Activated T-helper 17 cell treated with anti-CD3 and anti-CD28 coated beads, Interleukin-2, amount 50 U/mL, for 72 hours (primary cell): ENCODE measurements around the gene OR8B2. TPM values are rescaled to one million over a fixed set of nuclear protein-coding genes. Genes with fewer than 3 reads are reported as not detected.
"Not testable (repeated sequence)": the region's sequence is repeated elsewhere in the genome, so short reads cannot be mapped to it uniquely, and the experiment has no call there.

Experiments used
- ATAC-seq: fragments of 150-1000 bp; cut with Tn5 transposase; replicated peaks from 2 replicates; pipeline ENCODE4 v1.10.0; 2021; ENCODE audit warnings: mild to moderate bottlenecking, moderate library complexity
- H3K27ac Mint-ChIP-seq: one replicate; pipeline ENCODE4 v1.8.0; 2022; ENCODE audit warnings: mixed read lengths
- H3K27me3 Mint-ChIP-seq: one replicate; pipeline ENCODE4 v1.8.0; 2022; ENCODE audit warnings: mixed read lengths
- H3K36me3 Mint-ChIP-seq: one replicate; pipeline ENCODE4 v1.8.0; 2022; ENCODE audit warnings: low read depth, mild to moderate bottlenecking, mixed read lengths
- H3K4me1 Mint-ChIP-seq: one replicate; pipeline ENCODE4 v1.8.0; 2022; ENCODE audit warnings: mixed read lengths
- H3K4me3 Mint-ChIP-seq: one replicate; pipeline ENCODE4 v1.8.0; 2022; ENCODE audit warnings: mild to moderate bottlenecking, mixed read lengths
- H3K9me3 Mint-ChIP-seq: one replicate; pipeline ENCODE4 v1.8.0; 2022; ENCODE audit warnings: mixed read lengths
- total RNA-seq, 2 donors: library from RNA; stranded (reverse); gene quantifications; one replicate each; pipeline ENCODE4 v1.2.3, GENCODE V29; 2022

OR8B2 gene
- not detected for total RNA-seq

GRCh38 chr11:124384399-124384798 is at the start of gene OR8B2:
Gene OR8B2 (minus strand): TSS chr11:124384499. CDS start chr11:124383343, 1,156 bp downstream.
- H3K9me3 Mint-ChIP-seq: no peaks in the 10 kb centered on the region
- H3K27ac Mint-ChIP-seq: no peak within 1 kb of the TSS
- H3K4me1 Mint-ChIP-seq: no peaks in the 10 kb centered on the region
- ATAC-seq: no peak
- H3K27me3 Mint-ChIP-seq: peaks cover 10% of the 10 kb centered on the region
- H3K4me3 Mint-ChIP-seq: no peak within 1 kb of the TSS
- no peaks in the 10 kb centered on the region for H3K36me3 Mint-ChIP-seq

DNA sequence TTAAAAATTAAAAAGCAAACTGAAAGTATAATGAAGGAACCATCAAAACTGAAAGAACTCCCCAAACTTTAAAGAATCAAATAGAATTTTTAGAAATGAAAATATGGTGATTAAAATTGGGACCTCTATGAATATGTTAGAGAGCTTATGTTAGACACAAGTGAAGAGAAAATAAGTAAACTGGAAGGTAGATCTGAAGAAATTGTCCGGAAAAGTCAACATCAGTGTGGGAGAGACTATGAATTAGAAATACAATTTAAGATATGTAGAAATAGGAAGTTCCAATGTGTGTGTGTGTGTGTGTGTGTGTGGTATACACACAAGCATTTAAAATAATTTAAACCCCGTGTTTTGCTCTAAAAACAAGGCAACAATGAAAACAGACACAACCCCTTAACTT is 45.3 kb upstream of the OR8B2 start:
- Mint-ChIP-seq H3K4me3 (no peak overlapping the region), H3K27me3 (no peaks in the 10 kb centered on the region), H3K27ac (no peak overlapping the region), H3K4me1 (no peaks in the 10 kb centered on the region), H3K9me3 (peaks cover 5% of the 10 kb centered on the region), H3K36me3 (no peaks in the 10 kb centered on the region)
- ATAC-seq: no peak

DNA sequence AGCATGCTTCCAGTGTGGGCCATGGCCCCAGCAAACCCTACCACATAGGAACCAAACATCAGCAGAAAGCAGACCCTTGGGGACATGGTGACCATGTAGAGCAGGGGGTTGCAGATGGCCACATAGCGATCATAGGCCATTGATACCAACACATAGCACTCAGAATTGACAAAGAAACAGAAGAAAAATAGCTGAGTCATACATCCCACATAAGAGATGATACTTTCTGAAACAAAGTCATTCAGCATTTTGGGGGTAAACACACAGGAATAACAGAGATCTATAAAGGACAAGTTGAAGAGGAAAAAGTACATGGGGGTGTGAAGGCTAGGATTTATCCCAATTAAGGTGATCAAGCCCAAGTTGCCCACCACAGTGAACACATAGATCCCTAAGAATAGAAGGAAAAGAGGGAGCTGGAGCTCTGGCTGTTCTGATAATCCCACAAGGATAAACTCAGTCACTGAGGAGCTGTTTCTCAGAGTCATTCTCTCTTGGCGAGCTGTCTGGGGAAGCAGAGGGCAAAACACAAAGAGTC is 40.2 kb upstream of the OR8B2 start, which contains the start of gene OR8B4:
TSS of gene OR8B4 (minus strand) at position 488 of the 538 bp plus-strand sequence. CDS start at position 488, 0 bp downstream.
- Mint-ChIP-seq H3K9me3 (peaks cover 1% of the 10 kb centered on the region), H3K4me3 (no peak within 1 kb of the TSS), H3K4me1 (no peaks in the 10 kb centered on the region), H3K27ac (no peak within 1 kb of the TSS), H3K27me3 (peaks cover 9% of the 10 kb centered on the region), H3K36me3 (no peaks in the 10 kb centered on the region)
- no peak for ATAC-seq

DNA sequence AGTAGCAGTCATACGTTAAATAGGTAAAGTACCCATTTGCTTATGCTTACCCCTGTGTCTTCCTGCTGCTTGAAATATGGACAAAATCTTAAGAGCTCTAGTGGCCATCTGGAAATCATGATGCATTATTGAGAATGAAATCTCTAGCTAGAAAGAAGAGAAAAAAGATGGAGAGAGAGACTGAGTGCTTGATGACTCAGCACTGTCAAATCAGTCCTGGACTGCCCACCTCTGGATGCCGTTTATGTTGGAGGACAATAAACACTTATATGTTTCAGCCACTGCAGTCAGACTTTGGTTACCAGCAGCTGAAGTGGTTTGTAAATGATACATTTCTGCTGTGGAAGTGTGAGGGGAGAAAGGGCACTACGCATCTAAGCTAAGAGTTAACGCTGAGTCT is 36.7 kb upstream of the OR8B2 start:
- no peaks in the 10 kb centered on the region for H3K4me1 Mint-ChIP-seq
- peaks cover 15% of the 10 kb centered on the region for H3K27me3 Mint-ChIP-seq
- H3K27ac Mint-ChIP-seq: no peak overlapping the region
- ATAC-seq: no peak
- H3K36me3 Mint-ChIP-seq: no peaks in the 10 kb centered on the region
- no peak overlapping the region for H3K4me3 Mint-ChIP-seq
- H3K9me3 Mint-ChIP-seq: no peaks in the 10 kb centered on the region

DNA sequence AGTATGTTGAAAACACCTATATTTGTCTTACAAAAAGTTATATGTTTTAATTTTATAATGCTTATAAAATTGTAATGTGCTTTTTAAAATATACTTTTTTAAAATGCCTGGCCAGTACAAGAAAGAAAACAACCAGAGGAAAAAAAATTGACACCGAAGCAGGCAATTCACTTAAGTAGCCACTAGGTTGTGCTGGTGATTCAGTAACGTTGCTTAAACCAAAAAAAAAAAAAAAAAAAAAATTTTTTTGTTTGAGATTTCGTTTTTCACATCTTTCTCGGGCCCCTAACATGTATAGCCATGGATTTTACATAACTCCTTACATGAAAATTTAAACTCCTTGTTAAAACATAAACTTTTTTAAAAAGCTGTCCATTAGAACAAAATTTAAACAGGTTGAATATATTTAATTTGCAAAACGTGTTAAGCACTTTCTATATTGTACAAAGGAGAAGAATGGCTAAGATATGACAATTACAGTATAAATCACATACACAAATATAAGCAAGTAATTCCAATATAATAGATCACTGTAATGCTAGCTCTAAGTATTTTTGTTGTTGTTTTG is 31.1 kb upstream of the OR8B2 start:
- Mint-ChIP-seq H3K27ac (no peak overlapping the region), H3K27me3 (peaks cover 14% of the 10 kb centered on the region), H3K4me1 (no peaks in the 10 kb centered on the region), H3K36me3 (no peaks in the 10 kb centered on the region), H3K9me3 (no peaks in the 10 kb centered on the region), H3K4me3 (no peak overlapping the region)
- ATAC-seq: no peak

GRCh38 chr11:124409906-124410305 is 25.6 kb upstream of the OR8B2 start:
- Mint-ChIP-seq H3K27ac (no peak overlapping the region), H3K4me3 (no peak overlapping the region), H3K36me3 (no peaks in the 10 kb centered on the region), H3K27me3 (peaks cover 25% of the 10 kb centered on the region), H3K9me3 (no peaks in the 10 kb centered on the region), H3K4me1 (no peaks in the 10 kb centered on the region)
- ATAC-seq: no peak

DNA sequence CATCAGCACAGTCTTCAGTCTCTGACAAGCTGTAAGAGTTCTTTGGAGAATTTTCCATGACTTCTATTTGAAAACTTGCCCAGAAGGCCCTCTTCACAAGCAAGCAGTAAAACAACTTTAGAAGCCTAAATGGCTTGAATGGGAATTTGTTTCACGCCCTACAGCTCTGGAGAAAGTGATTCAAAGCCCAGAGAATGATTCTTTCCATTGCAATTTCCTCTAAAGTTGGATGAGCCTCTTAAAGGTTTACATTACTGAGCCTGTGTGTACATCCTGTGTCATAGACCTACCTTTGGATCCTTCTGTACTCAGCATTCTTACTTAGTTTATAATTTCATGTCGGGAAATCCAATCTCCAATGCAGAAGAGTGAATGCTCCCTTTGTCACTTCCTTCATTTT is 21.3 kb upstream of the OR8B2 start:
- H3K4me1 Mint-ChIP-seq: no peaks in the 10 kb centered on the region
- no peak overlapping the region for H3K27ac Mint-ChIP-seq
- no peak for ATAC-seq
- H3K4me3 Mint-ChIP-seq: no peak overlapping the region
- no peaks in the 10 kb centered on the region for H3K9me3 Mint-ChIP-seq
- H3K36me3 Mint-ChIP-seq: no peaks in the 10 kb centered on the region
- peaks cover 18% of the 10 kb centered on the region for H3K27me3 Mint-ChIP-seq

GRCh38 chr11:124403186-124403585 is 18.9 kb upstream of the OR8B2 start:
- H3K4me1 Mint-ChIP-seq, H3K9me3 Mint-ChIP-seq, H3K27ac Mint-ChIP-seq, H3K36me3 Mint-ChIP-seq, H3K27me3 Mint-ChIP-seq, ATAC-seq, H3K4me3 Mint-ChIP-seq: not testable (repeated sequence)

GRCh38 chr11:124402326-124402922 is 18.1 kb upstream of the OR8B2 start:
- peaks cover 4% of the 10 kb centered on the region for H3K27me3 Mint-ChIP-seq
- H3K36me3 Mint-ChIP-seq: no peaks in the 10 kb centered on the region
- no peak overlapping the region for H3K27ac Mint-ChIP-seq
- H3K4me3 Mint-ChIP-seq: no peak overlapping the region
- no peaks in the 10 kb centered on the region for H3K9me3 Mint-ChIP-seq
- H3K4me1 Mint-ChIP-seq: no peaks in the 10 kb centered on the region
- ATAC-seq: peak; percentile 76

GRCh38 chr11:124398924-124399323 is 14.6 kb upstream of the OR8B2 start, which contains the start of gene OR8B3:
Gene OR8B3 (minus strand): TSS chr11:124399024. CDS start chr11:124397351, 1,673 bp downstream.
- Mint-ChIP-seq H3K27ac (no peak within 1 kb of the TSS), H3K27me3 (no peaks in the 10 kb centered on the region), H3K9me3 (no peaks in the 10 kb centered on the region), H3K4me3 (no peak within 1 kb of the TSS), H3K36me3 (no peaks in the 10 kb centered on the region), H3K4me1 (no peaks in the 10 kb centered on the region)
- ATAC-seq: no peak

DNA sequence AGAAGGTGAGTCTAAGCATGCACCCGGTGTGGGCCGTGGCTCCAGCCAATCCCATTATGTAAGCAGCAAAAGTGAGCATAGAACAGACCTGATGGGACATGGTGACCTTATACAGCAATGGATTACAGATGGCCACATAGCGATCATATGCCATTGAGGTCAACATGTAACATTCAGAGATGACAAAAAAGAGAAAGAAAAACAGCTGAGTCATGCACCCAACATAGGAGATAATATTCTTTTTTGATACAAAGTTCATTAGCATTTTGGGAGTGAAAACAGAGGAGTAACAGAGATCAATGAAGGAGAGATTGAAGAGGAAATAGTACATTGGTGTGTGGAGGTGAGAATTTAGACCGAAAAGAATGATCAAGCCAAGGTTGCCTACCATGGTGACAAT is 12.5 kb upstream of the OR8B2 start:
- H3K36me3 Mint-ChIP-seq, H3K4me1 Mint-ChIP-seq, H3K9me3 Mint-ChIP-seq, H3K27me3 Mint-ChIP-seq, ATAC-seq, H3K27ac Mint-ChIP-seq, H3K4me3 Mint-ChIP-seq: not testable (repeated sequence)

GRCh38 chr11:124394408-124394807 is 10.1 kb upstream of the OR8B2 start:
- H3K36me3 Mint-ChIP-seq: no peaks in the 10 kb centered on the region
- no peak overlapping the region for H3K4me3 Mint-ChIP-seq
- H3K27me3 Mint-ChIP-seq: peaks cover 9% of the 10 kb centered on the region
- H3K9me3 Mint-ChIP-seq: no peaks in the 10 kb centered on the region
- ATAC-seq: no peak
- H3K4me1 Mint-ChIP-seq: no peaks in the 10 kb centered on the region
- H3K27ac Mint-ChIP-seq: no peak overlapping the region

- H3K36me3 Mint-ChIP-seq, H3K27me3 Mint-ChIP-seq, H3K4me1 Mint-ChIP-seq, ATAC-seq, H3K4me3 Mint-ChIP-seq, H3K27ac Mint-ChIP-seq, H3K9me3 Mint-ChIP-seq: not testable (repeated sequence)
Observed at GRCh38 chr11:124382857-124383256, 1.4 kb downstream of the OR8B2 start.

- Mint-ChIP-seq H3K4me3 (no peak overlapping the region), H3K36me3 (no peaks in the 10 kb centered on the region), H3K27me3 (peaks cover 6% of the 10 kb centered on the region), H3K9me3 (no peaks in the 10 kb centered on the region), H3K4me1 (no peaks in the 10 kb centered on the region), H3K27ac (no peak overlapping the region)
- ATAC-seq: no peak
Observed at GRCh38 chr11:124380585-124380984, 3.7 kb downstream of the OR8B2 start.

DNA sequence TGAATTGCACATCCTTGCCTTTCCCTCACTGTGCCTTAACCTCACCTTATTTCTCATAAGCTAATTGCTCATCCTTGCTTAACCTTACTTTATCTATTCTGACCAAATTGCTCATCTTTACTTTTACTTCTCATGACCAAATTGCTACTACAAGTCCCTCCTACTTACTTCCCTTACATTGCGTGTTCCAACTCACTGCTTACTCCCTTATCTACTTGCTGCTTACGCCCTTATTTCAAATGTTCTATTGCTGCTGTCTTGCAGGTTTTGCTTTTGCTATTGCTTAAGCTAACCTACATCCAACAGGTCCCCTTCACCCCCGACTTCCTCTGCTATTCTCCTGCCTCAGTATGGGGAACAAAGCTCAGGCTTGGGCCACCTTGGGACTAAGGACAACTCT is 8.0 kb downstream of the OR8B2 start:
- H3K9me3 Mint-ChIP-seq: no peaks in the 10 kb centered on the region
- no peak for ATAC-seq
- H3K36me3 Mint-ChIP-seq: no peaks in the 10 kb centered on the region
- H3K4me3 Mint-ChIP-seq: no peak overlapping the region
- H3K27ac Mint-ChIP-seq: no peak overlapping the region
- H3K27me3 Mint-ChIP-seq: peaks cover 9% of the 10 kb centered on the region
- H3K4me1 Mint-ChIP-seq: no peaks in the 10 kb centered on the region
